IMR-90 (cell line): ENCODE data around the gene RIMBP2. TPM values are rescaled to one million over a fixed set of nuclear protein-coding genes. Genes with fewer than 3 reads are reported as not detected.

ENCODE experiments used
- ATAC-seq: fragments of 200-7000 bp; cut with Tn5 transposase; 2 replicates; pipeline ENCODE4 v1.9.1; 2020; ENCODE audit warnings: low read depth, mild to moderate bottlenecking, moderate library complexity
- BruUV-seq: library from RNA; stranded (reverse); fragments of 400-500 nt; replicated peaks from 2 replicates; lab custom pipeline; 2021; lab: Mats Ljungman, UMichigan
- CTCF ChIA-PET: fragments of 300-600 bp; formaldehyde crosslinking; extraction: SDS; loops from one replicate; lab custom pipeline; 2021; ENCODE audit warnings: antibody characterized with exemption; lab: Yijun Ruan, JAX
- POLR2A ChIA-PET: fragments of 300-600 bp; sonication (Branson Sonifier 250); formaldehyde crosslinking; loops from one replicate; lab custom pipeline; 2022; ENCODE audit warnings: antibody characterized with exemption; ENCODE audit not compliant: unreplicated experiment; lab: Charles Lee
- DNase-seq: peaks from one replicate; pipeline ENCODE4 v3.0.0; 2013
- H2AFZ ChIP-seq: replicated peaks from 2 replicates; pipeline ENCODE3; 2013; ENCODE audit warnings: low read length, mild to moderate bottlenecking; ENCODE audit not compliant: poor library complexity
- H2AK5ac ChIP-seq: 2 replicates; pipeline ENCODE4 v1.6.1; 2013; ENCODE audit warnings: low read depth, low read length, inconsistent platforms
- H2AK9ac ChIP-seq: replicated peaks from 2 replicates; pipeline ENCODE3; 2013; ENCODE audit warnings: mild to moderate bottlenecking, low read depth, low read length, moderate library complexity; ENCODE audit not compliant: poor library complexity
- H2BK120ac ChIP-seq: 2 replicates; pipeline ENCODE4 v1.6.1; 2013; ENCODE audit warnings: low read depth, low read length, inconsistent platforms
- H2BK15ac ChIP-seq: 3 replicates; pipeline ENCODE4 v1.6.1; 2013; ENCODE audit warnings: low read depth, low read length, inconsistent platforms
- H2BK20ac ChIP-seq: 2 replicates; pipeline ENCODE4 v1.6.1; 2013; ENCODE audit warnings: low read depth, mild to moderate bottlenecking, inconsistent platforms, low read length, moderate library complexity
- H2BK5ac ChIP-seq: 2 replicates; pipeline ENCODE4 v1.6.1; 2013; ENCODE audit warnings: mild to moderate bottlenecking, low read depth, low read length, inconsistent platforms; ENCODE audit not compliant: poor library complexity, severe bottlenecking
- H3K14ac ChIP-seq: replicated peaks from 2 replicates; pipeline ENCODE4 v1.6.1; 2013; ENCODE audit warnings: low read depth, low read length, inconsistent platforms
- H3K18ac ChIP-seq: 2 replicates; pipeline ENCODE4 v1.6.1; 2013; ENCODE audit warnings: low read depth, low read length, control low read depth
- H3K23ac ChIP-seq: 2 replicates; pipeline ENCODE4 v1.6.1; 2013; ENCODE audit warnings: low read depth, low read length, inconsistent platforms
- H3K27ac ChIP-seq: 2 replicates; pipeline ENCODE4 v1.5.1; 2013; ENCODE audit warnings: mild to moderate bottlenecking, control low read depth, low read length; ENCODE audit not compliant: insufficient read depth
- H3K27me3 ChIP-seq: 2 replicates; pipeline ENCODE4 v1.6.1; 2013; ENCODE audit warnings: low read length; ENCODE audit not compliant: control insufficient read depth, insufficient read depth
- H3K36me3 ChIP-seq: 2 replicates; pipeline ENCODE4 v1.6.1; 2013; ENCODE audit warnings: low read length, mixed read lengths; ENCODE audit not compliant: control insufficient read depth, insufficient read depth
- H3K4ac ChIP-seq: 2 replicates; pipeline ENCODE4 v1.6.1; 2013; ENCODE audit warnings: low read depth, low read length, inconsistent platforms
- H3K4me1 ChIP-seq: 2 replicates; pipeline ENCODE4 v1.6.1; 2013; ENCODE audit warnings: low read length, mixed read lengths; ENCODE audit not compliant: control insufficient read depth, insufficient read depth
- H3K4me2 ChIP-seq: 2 replicates; pipeline ENCODE4 v1.6.1; 2013; ENCODE audit warnings: low read depth, mild to moderate bottlenecking, control low read depth, low read length, moderate library complexity
- H3K4me3 ChIP-seq: 2 replicates; pipeline ENCODE4 v1.5.1; 2013; ENCODE audit warnings: low read depth, mild to moderate bottlenecking, control low read depth, low read length, moderate library complexity; ENCODE audit not compliant: insufficient read depth
- H3K56ac ChIP-seq: 2 replicates; pipeline ENCODE4 v1.6.1; 2013; ENCODE audit warnings: low read length, inconsistent platforms; ENCODE audit not compliant: insufficient read depth; ENCODE audit errors: extremely low read depth
- H3K79me1 ChIP-seq, 2 experiments: 2 replicates each; pipeline ENCODE4 v1.6.1; 2013; ENCODE audit warnings: low read length in 2 of 2, inconsistent platforms in 1 of 2, low read depth in 1 of 2
- H3K9ac ChIP-seq: 2 replicates; pipeline ENCODE4 v1.6.1; 2013; ENCODE audit warnings: low read depth, low read length, control low read depth
- H3K9me1 ChIP-seq: 2 replicates; pipeline ENCODE4 v1.6.1; 2013; ENCODE audit warnings: low read length, inconsistent platforms; ENCODE audit not compliant: insufficient read depth
- H3K9me3 ChIP-seq: 2 replicates; pipeline ENCODE4 v1.6.1; 2013; ENCODE audit warnings: low read length; ENCODE audit not compliant: control insufficient read depth, insufficient read depth
- H4K20me1 ChIP-seq: 2 replicates; pipeline ENCODE4 v1.6.1; 2013; ENCODE audit warnings: low read length, inconsistent platforms; ENCODE audit not compliant: insufficient read depth
- H4K5ac ChIP-seq: 2 replicates; pipeline ENCODE4 v1.6.1; 2013; ENCODE audit warnings: mild to moderate bottlenecking, low read depth, low read length, control low read depth
- H4K8ac ChIP-seq, 2 experiments: 2 replicates each; pipeline ENCODE4 v1.6.1; 2013; ENCODE audit warnings: low read depth in 2 of 2, low read length in 2 of 2, control low read depth in 1 of 2, inconsistent platforms in 1 of 2
- H4K91ac ChIP-seq: 2 replicates; pipeline ENCODE4 v1.6.1; 2013; ENCODE audit warnings: low read depth, low read length, inconsistent platforms; ENCODE audit not compliant: insufficient read depth
- BHLHE40 ChIP-seq: fragments of 150-350 bp; IDR thresholded peaks from 2 replicates; pipeline ENCODE4 v1.6.1; 2016; ENCODE audit warnings: mild to moderate bottlenecking, low read depth, low read length
- CEBPB ChIP-seq: IDR thresholded peaks from 2 replicates; pipeline ENCODE4 v1.6.1; 2012; ENCODE audit warnings: low read depth, low read length, improper control_type of control experiment
- CTCF ChIP-seq: conservative IDR thresholded peaks from 2 replicates; pipeline ENCODE4 v1.5.1; 2012; ENCODE audit warnings: mild to moderate bottlenecking, low read depth, low read length, improper control_type of control experiment
- FOS ChIP-seq: fragments of 150-350 bp; IDR thresholded peaks from 2 replicates; pipeline ENCODE4 v1.6.1; 2016; ENCODE audit warnings: low read depth, low read length
- MAFK ChIP-seq: IDR thresholded peaks from 2 replicates; pipeline ENCODE4 v1.6.1; 2012; ENCODE audit warnings: low read depth, low read length, improper control_type of control experiment
- NFE2L2 ChIP-seq: fragments of 150-350 bp; IDR thresholded peaks from 2 replicates; pipeline ENCODE4 v1.6.1; 2016; ENCODE audit warnings: low read depth, mild to moderate bottlenecking, low read length
- RFX5 ChIP-seq: IDR thresholded peaks from 2 replicates; pipeline ENCODE4 v1.8.0; 2012; ENCODE audit warnings: low read depth, mild to moderate bottlenecking, low read length, moderate library complexity
- SMC3 ChIP-seq: fragments of 150-350 bp; IDR thresholded peaks from 2 replicates; pipeline ENCODE4 v1.6.1; 2016; ENCODE audit warnings: low read depth, mild to moderate bottlenecking, antibody characterized with exemption, low read length, moderate library complexity
- WGBS, 2 experiments: methylation state at CpG; one replicate each; pipeline versions ENCODE4 v1.1.5 to v1.1.7; 2013; ENCODE audit warnings: missing lambda C conversion rate in 2 of 2; ENCODE audit not compliant: insufficient read length in 1 of 2; ENCODE audit errors: extremely low coverage in 2 of 2; 5-methylcytosine and 5-hydroxymethylcytosine counted together
- dilution Hi-C: fragments of 300-500 bp; cut with HindIII; formaldehyde crosslinking; loops from one replicate; pipeline ENCODE4 v1.14.3; 2018; ENCODE audit warnings: low sequenced_read_pairs; ENCODE audit not compliant: unreplicated experiment
- in situ Hi-C: fragments of 300-500 bp; cut with MboI; formaldehyde crosslinking; loops from 3 replicates; pipeline ENCODE4 v1.14.3; 2019; ENCODE audit warnings: low sequenced_read_pairs, inconsistent platforms, mixed read lengths
- intact Hi-C: fragments of 100-400 bp; cut with micrococcal nuclease; formaldehyde crosslinking; loops from 2 replicates; pipeline ENCODE4 v1.10.0; 2022
- polyA plus RNA-seq, 3 experiments: library from polyadenylated mRNA; depleted of rRNA; stranded (reverse); fragments of >200 nt; gene quantifications; 2 replicates each; pipeline ENCODE4 v1.2.3, GENCODE V29; 2012; ENCODE audit warnings: low replicate concordance in 1 of 3
- total RNA-seq: library from RNA; depleted of rRNA; stranded (reverse); fragments of >200 nt; gene quantifications from 2 replicates; pipeline ENCODE4 v1.2.3, GENCODE V29; 2012

The RIMBP2 gene
- total and polyA plus RNA-seq, 2 of the 4 experiments (the other 2 are of a cell fraction), result not detected

GRCh38 chr12:130742716-130743115 lies 26.6 kb upstream of the RIMBP2 start:
- no peak overlapping the region for H2BK15ac ChIP-seq
- no peak overlapping the region for H2BK120ac ChIP-seq
- H3K36me3 ChIP-seq, result no peaks in the 10 kb centered on the region
- TF ChIP-seq CTCF (no peak), MAFK (no peak), RFX5 (no peak), SMC3 (no peak), BHLHE40 (no peak), FOS (no peak), CEBPB (no peak), NFE2L2 (no peak)
- no peak overlapping the region for H3K4me2 ChIP-seq
- H2AK5ac ChIP-seq, result no peak overlapping the region
- no peak overlapping the region for H3K27ac ChIP-seq
- no peak overlapping the region for H3K9ac ChIP-seq
- BruUV-seq, result no TSS peak
- CTCF ChIA-PET, result no interaction called here
- POLR2A ChIA-PET, result no interaction called here
- dilution Hi-C loops (no loop called here), in situ Hi-C loops (loop anchor here (25.0 kb wide), 2 partner anchors 705 to 1955 kb away; no protein-coding TSS in a partner anchor), intact Hi-C loops (no loop called here)
- no peak overlapping the region for H2AK9ac ChIP-seq
- H2BK20ac ChIP-seq, result no peak overlapping the region
- no peaks in the 10 kb centered on the region for H3K79me1 ChIP-seq
- no peaks in the 10 kb centered on the region for H3K27me3 ChIP-seq
- no peak overlapping the region for H3K4me3 ChIP-seq
- H4K5ac ChIP-seq, result no peak overlapping the region
- no peak overlapping the region for H3K18ac ChIP-seq
- DNase-seq (no peak), ATAC-seq (no peak)
- no peak overlapping the region for H3K56ac ChIP-seq
- peaks cover 14% of the 10 kb centered on the region; the same call in 1 of the 2 replicates for H3K9me3 ChIP-seq
- H4K20me1 ChIP-seq, result no peaks in the 10 kb centered on the region
- no peak overlapping the region for H3K4ac ChIP-seq
- H3K4me1 ChIP-seq, result no peaks in the 10 kb centered on the region
- no peak overlapping the region for H2BK5ac ChIP-seq
- H4K91ac ChIP-seq, result no peak overlapping the region
- H3K14ac ChIP-seq, result no peak overlapping the region
- H3K9me1 ChIP-seq, result no peaks in the 10 kb centered on the region
- H3K23ac ChIP-seq, result no peak overlapping the region
- H2AFZ ChIP-seq, result no peak overlapping the region
- no peak overlapping the region for H4K8ac ChIP-seq
- no CpG with 5 or more reads among the region's 1 CpG for WGBS, 2 experiments
